Peyer's patch (tissue), 4 donors: ENCODE data around the gene TRAF5. TPM values are rescaled to one million over a fixed set of nuclear protein-coding genes. Genes with fewer than 3 reads are reported as not detected.
A peak's percentile ranks its signal among the peaks of the same experiment; 100 is the strongest.

Source experiments
- DNase-seq, 3 donors: peaks; one replicate each; pipeline ENCODE4 v3.0.0-alpha.2; 2017 to 2019
- H3K27ac ChIP-seq, 4 donors: fragments of 200-600 bp; sonication (generic); one replicate each; pipeline ENCODE4 v1.5.1; 2016 to 2019
- H3K27me3 ChIP-seq, 2 donors: fragments of 200-600 bp; sonication (generic); one replicate each; pipeline ENCODE4 v1.5.1; 2019
- H3K36me3 ChIP-seq, 3 donors: fragments of 200-600 bp; sonication (generic); one replicate each; pipeline ENCODE4 v1.5.1; 2016 to 2019
- H3K4me1 ChIP-seq, 4 donors: fragments of 200-600 bp; sonication (generic); one replicate each; pipeline ENCODE4 v1.5.1; 2016 to 2019
- H3K4me3 ChIP-seq, 4 donors: fragments of 200-600 bp; sonication (generic); 1 replicate in 3 of 4; 2 replicates in 1 of 4; pipeline ENCODE4 v1.5.1; 2016 to 2019; ENCODE audit warnings: mild to moderate bottlenecking in 1 of 4
- H3K9me3 ChIP-seq, 4 donors: fragments of 200-600 bp; sonication (generic); one replicate each; pipeline ENCODE4 v1.5.1; 2016 to 2019; ENCODE audit warnings: mild to moderate bottlenecking in 1 of 4
- CTCF ChIP-seq, 6 experiments: fragments of 450-650 bp in 4 of 6; fragments of 200-600 bp in 2 of 6; sonication (generic) in 1 of 6; IDR thresholded peaks; one replicate each; pipeline ENCODE4 v1.5.1; 2017 to 2019; ENCODE audit warnings: antibody characterized with exemption in 6 of 6, mild to moderate bottlenecking in 3 of 6, moderate library complexity in 1 of 6
- POLR2A ChIP-seq, 2 donors: fragments of 450-650 bp; IDR thresholded peaks; one replicate each; pipeline ENCODE4 v1.5.1; 2017; ENCODE audit warnings: antibody characterized with exemption in 2 of 2, mild to moderate bottlenecking in 2 of 2, moderate library complexity in 2 of 2
- total RNA-seq, 4 donors: library from RNA; depleted of rRNA; stranded (reverse); fragments of >200 nt; gene quantifications; one replicate each; pipeline ENCODE4 v1.1.0, GENCODE V29; 2016

The TRAF5 gene
- total RNA-seq, 4 donors from 2014 or later: 10.9 to 98.2 (median 24.9) TPM

GRCh38 chr1:211337430-211338223 is 11.0 kb downstream of the TRAF5 start:
- Histone ChIP-seq H3K4me3 (no peak overlapping the region), H3K36me3 (no peaks in the 10 kb centered on the region), H3K4me1 (peaks cover 3 to 65% (median 49%) of the 10 kb centered on the region in 4 donors), H3K27me3 (no peaks in the 10 kb centered on the region), H3K27ac (peak overlapping the region in 3 of 4 donors; percentile 0 to 94 (median 70)), H3K9me3 (no peaks in the 10 kb centered on the region)
- TF ChIP-seq POLR2A (IDR thresholded peaks at IDR 0.05) (no peak), CTCF (IDR thresholded peaks at IDR 0.05) (no peak)
- no peak for DNase-seq

- Histone ChIP-seq H3K27me3 (no peaks in the 10 kb centered on the region), H3K9me3 (no peaks in the 10 kb centered on the region), H3K27ac (peak overlapping the region in 1 of 4 donors; percentile 94), H3K36me3 (no peaks in the 10 kb centered on the region), H3K4me1 (peaks cover 3 to 60% (median 47%) of the 10 kb centered on the region in 4 donors), H3K4me3 (no peak overlapping the region)
- no peak for DNase-seq
- no peak for TF ChIP-seq POLR2A (IDR thresholded peaks at IDR 0.05)
- no peak for TF ChIP-seq CTCF (IDR thresholded peaks at IDR 0.05)
These were observed 11.6 kb downstream of the TRAF5 start for GRCh38 chr1:211338224-211338620.

GRCh38 chr1:211339631-211340041 is 13.0 kb downstream of the TRAF5 start:
- Histone ChIP-seq H3K4me1 (peaks cover 3 to 54% (median 44%) of the 10 kb centered on the region in 4 donors), H3K9me3 (no peaks in the 10 kb centered on the region), H3K27ac (peak overlapping the region in 1 of 4 donors; percentile 42), H3K27me3 (no peaks in the 10 kb centered on the region), H3K36me3 (no peaks in the 10 kb centered on the region), H3K4me3 (no peak overlapping the region)
- peak in 2 of 3 donors; percentile 50 to 61 for DNase-seq
- TF ChIP-seq CTCF (IDR thresholded peaks at IDR 0.05) (no peak), POLR2A (IDR thresholded peaks at IDR 0.05) (no peak)

- H3K27ac ChIP-seq: peak overlapping the region in 1 of 4 donors; percentile 30
- no peak for TF ChIP-seq POLR2A (IDR thresholded peaks at IDR 0.05)
- TF ChIP-seq CTCF (IDR thresholded peaks at IDR 0.05): no peak
- H3K27me3 ChIP-seq: no peaks in the 10 kb centered on the region
- no peaks in the 10 kb centered on the region for H3K36me3 ChIP-seq
- DNase-seq: peak in 2 of 3 donors; percentile 15 to 59
- H3K4me3 ChIP-seq: no peak overlapping the region
- H3K4me1 ChIP-seq: peaks cover 3 to 43% (median 38%) of the 10 kb centered on the region in 4 donors
- H3K9me3 ChIP-seq: no peaks in the 10 kb centered on the region
These were observed 14.2 kb downstream of the TRAF5 start for GRCh38 chr1:211340622-211341507.

GRCh38 chr1:211341999-211342398 is 15.4 kb downstream of the TRAF5 start:
- Histone ChIP-seq H3K4me3 (no peak overlapping the region), H3K4me1 (peaks cover 3 to 32% (median 28%) of the 10 kb centered on the region in 4 donors), H3K36me3 (no peaks in the 10 kb centered on the region), H3K9me3 (no peaks in the 10 kb centered on the region), H3K27me3 (no peaks in the 10 kb centered on the region), H3K27ac (no peak overlapping the region)
- DNase-seq: no peak
- TF ChIP-seq POLR2A (IDR thresholded peaks at IDR 0.05) (no peak), CTCF (IDR thresholded peaks at IDR 0.05) (no peak)
